H1 (cell line): ENCODE data around the gene PRICKLE2. TPM values are rescaled to one million over a fixed set of nuclear protein-coding genes. Genes with fewer than 3 reads are reported as not detected.

Experiments used
- CTCF ChIA-PET: fragments of 300-600 bp; sonication (Branson Sonifier 250); formaldehyde crosslinking; loops from one replicate; lab custom pipeline; 2021; ENCODE audit not compliant: partially characterized antibody; lab: Charles Lee
- POLR2A ChIA-PET: fragments of 300-600 bp; sonication (Branson Sonifier 250); formaldehyde crosslinking; loops from one replicate; lab custom pipeline; 2021; ENCODE audit warnings: inconsistent platforms; ENCODE audit not compliant: partially characterized antibody; lab: Charles Lee
- DNase-seq, 2 experiments: peaks; one replicate each; pipeline versions ENCODE4 v3.0.0 to v3.0.0-alpha.2; 2010 to 2022; ENCODE audit warnings: low spot score in 2 of 2, low read depth in 1 of 2, mixed read lengths in 1 of 2
- FAIRE-seq: peaks from 2 replicates; lab custom pipeline; 2011; peaks lifted over from hg19 to GRCh38; lab: Jason Lieb, UNC
- H2AFZ ChIP-seq: 2 replicates; pipeline ENCODE4 v1.8.1; 2012; ENCODE audit warnings: low read length, inconsistent platforms
- H2AK5ac ChIP-seq: 2 replicates; pipeline ENCODE4 v1.6.1; 2013; ENCODE audit warnings: low read depth, low read length
- H2BK120ac ChIP-seq: replicated peaks from 2 replicates; pipeline ENCODE3; 2013; ENCODE audit warnings: low read depth, low read length, inconsistent platforms
- H2BK12ac ChIP-seq: 2 replicates; pipeline ENCODE4 v1.6.1; 2013; ENCODE audit warnings: low read depth, low read length
- H2BK15ac ChIP-seq: 2 replicates; pipeline ENCODE4 v1.6.1; 2013; ENCODE audit warnings: low read length
- H2BK20ac ChIP-seq: 2 replicates; pipeline ENCODE4 v1.6.1; 2013; ENCODE audit warnings: low read length
- H2BK5ac ChIP-seq: 2 replicates; pipeline ENCODE4 v1.6.1; 2013; ENCODE audit warnings: low read depth, low read length
- H3K14ac ChIP-seq: 2 replicates; pipeline ENCODE4 v1.6.1; 2013; ENCODE audit warnings: inconsistent platforms; ENCODE audit not compliant: insufficient read length
- H3K18ac ChIP-seq: 2 replicates; pipeline ENCODE4 v1.6.1; 2013; ENCODE audit warnings: low read length; ENCODE audit errors: extremely low read depth
- H3K23ac ChIP-seq: 2 replicates; pipeline ENCODE4 v1.6.1; 2013; ENCODE audit warnings: inconsistent platforms; ENCODE audit not compliant: insufficient read length
- H3K23me2 ChIP-seq: 2 replicates; pipeline ENCODE4 v1.6.1; 2013; ENCODE audit warnings: low read depth, low read length
- H3K27ac ChIP-seq: 2 replicates; pipeline ENCODE4 v1.6.1; 2011; ENCODE audit warnings: low read depth, low read length, inconsistent platforms
- H3K27me3 ChIP-seq, 4 experiments: replicated peaks in 1 of 4; 1 replicate in 1 of 4; 2 replicates in 3 of 4; pipeline versions ENCODE4 v1.6.1 to v1.8.1; 2011 to 2013; ENCODE audit warnings: low read length in 3 of 4, mild to moderate bottlenecking in 3 of 4, inconsistent platforms in 2 of 4, mixed read lengths in 2 of 4, moderate library complexity in 1 of 4; ENCODE audit not compliant: control insufficient read depth in 3 of 4, insufficient read depth in 3 of 4; ENCODE audit errors: extremely low read depth in 1 of 4
- H3K36me3 ChIP-seq, 4 experiments: 2 replicates each; pipeline versions ENCODE4 v1.6.1 to v1.8.1; 2011 to 2013; ENCODE audit warnings: mild to moderate bottlenecking in 4 of 4, low read length in 3 of 4, moderate library complexity in 2 of 4, control low read depth in 1 of 4, inconsistent platforms in 1 of 4; ENCODE audit not compliant: insufficient read depth in 4 of 4, control insufficient read depth in 2 of 4
- H3K4ac ChIP-seq: replicated peaks from 2 replicates; pipeline ENCODE3; 2013; ENCODE audit warnings: low read length, low read depth, mixed read lengths, inconsistent platforms; ENCODE audit not compliant: insufficient read length
- H3K4me1 ChIP-seq, 4 experiments: replicated peaks in 1 of 4; 1 replicate in 1 of 4; 2 replicates in 3 of 4; pipeline versions ENCODE4 v1.6.1 to v1.8.1; 2011 to 2013; ENCODE audit warnings: low read length in 3 of 4, inconsistent platforms in 2 of 4, mixed read lengths in 1 of 4; ENCODE audit not compliant: insufficient read depth in 4 of 4, control insufficient read depth in 3 of 4
- H3K4me2 ChIP-seq, 2 experiments: 2 replicates each; pipeline versions ENCODE4 v1.6.1 to v1.8.1; 2011 to 2013; ENCODE audit warnings: low read depth in 2 of 2, low read length in 2 of 2, control low read depth in 1 of 2, inconsistent platforms in 1 of 2, mild to moderate bottlenecking in 1 of 2; ENCODE audit not compliant: insufficient read depth in 1 of 2
- H3K4me3 ChIP-seq, 4 experiments: fragments of 200-600, 300-600 bp in 1 of 4; sonication (generic), shearing (Covaris generic), sonication (Bioruptor Twin) in 1 of 4; 2 replicates each; pipeline versions ENCODE4 v1.5.1 to v1.8.1; 2011 to 2016; ENCODE audit warnings: low read length in 4 of 4, low read depth in 3 of 4, control low read depth in 2 of 4, inconsistent platforms in 2 of 4, mild to moderate bottlenecking in 2 of 4, mixed read lengths in 1 of 4, moderate library complexity in 1 of 4; ENCODE audit not compliant: insufficient read depth in 2 of 4; ENCODE audit errors: extremely low read depth in 1 of 4
- H3K56ac ChIP-seq: replicated peaks from 2 replicates; pipeline ENCODE3; 2013; ENCODE audit warnings: low read depth, mild to moderate bottlenecking, mixed read lengths, low read length, inconsistent platforms; ENCODE audit not compliant: insufficient read length
- H3K79me1 ChIP-seq: 2 replicates; pipeline ENCODE4 v1.6.1; 2013; ENCODE audit warnings: low read depth, low read length, control low read depth
- H3K79me2 ChIP-seq, 2 experiments: 2 replicates each; pipeline versions ENCODE4 v1.6.1 to v1.8.1; 2012 to 2013; ENCODE audit warnings: low read length in 2 of 2, mild to moderate bottlenecking in 2 of 2, inconsistent platforms in 1 of 2; ENCODE audit not compliant: insufficient read depth in 2 of 2, control insufficient read depth in 1 of 2
- H3K9ac ChIP-seq, 4 experiments: replicated peaks in 1 of 4; 1 replicate in 1 of 4; 2 replicates in 3 of 4; pipeline versions ENCODE4 v1.6.1 to v1.8.1; 2011 to 2013; ENCODE audit warnings: low read depth in 3 of 4, low read length in 3 of 4, control low read depth in 2 of 4, mild to moderate bottlenecking in 2 of 4, moderate library complexity in 2 of 4, inconsistent platforms in 1 of 4; ENCODE audit errors: extremely low read depth in 1 of 4
- H3K9me3 ChIP-seq, 2 experiments: 2 replicates each; pipeline versions ENCODE4 v1.6.1 to v1.8.1; 2012 to 2013; ENCODE audit warnings: mild to moderate bottlenecking in 2 of 2, moderate library complexity in 2 of 2, control low read depth in 1 of 2, inconsistent platforms in 1 of 2, low read depth in 1 of 2, low read length in 1 of 2, mixed read lengths in 1 of 2; ENCODE audit not compliant: insufficient read depth in 2 of 2
- H4K20me1 ChIP-seq, 2 experiments: replicated peaks in 1 of 2; 2 replicates each; pipeline versions ENCODE3 to v1.8.1; 2011 to 2013; ENCODE audit warnings: inconsistent platforms in 2 of 2, low read length in 2 of 2, mild to moderate bottlenecking in 1 of 2; ENCODE audit not compliant: insufficient read depth in 2 of 2, control insufficient read depth in 1 of 2
- H4K5ac ChIP-seq: 2 replicates; pipeline ENCODE4 v1.6.1; 2013; ENCODE audit warnings: low read length, low read depth, mixed read lengths, inconsistent platforms; ENCODE audit not compliant: insufficient read length
- H4K8ac ChIP-seq: 2 replicates; pipeline ENCODE4 v1.8.0; 2013; ENCODE audit warnings: mild to moderate bottlenecking, moderate library complexity, low read length, inconsistent platforms; ENCODE audit not compliant: insufficient read depth; ENCODE audit errors: extremely low read depth
- H4K91ac ChIP-seq: replicated peaks from 2 replicates; pipeline ENCODE3; 2013; ENCODE audit warnings: low read length, mixed read lengths, inconsistent platforms; ENCODE audit not compliant: insufficient read length
- CBX5 ChIP-seq: fragments of 300-800, 300-1000 bp; sonication (generic); IDR thresholded peaks from 2 replicates; pipeline ENCODE4 v1.7.1; 2016; ENCODE audit warnings: antibody characterized with exemption, low read length, low read depth
- CEBPB ChIP-seq: IDR thresholded peaks from 2 replicates; pipeline ENCODE4 v1.6.1; 2012; ENCODE audit warnings: low read depth, low read length
- CHD1 ChIP-seq: IDR thresholded peaks from 2 replicates; pipeline ENCODE4 v1.6.1; 2012; ENCODE audit warnings: low read depth, low read length, improper control_type of control experiment
- HDAC6 ChIP-seq: IDR thresholded peaks from one replicate; pipeline ENCODE4 v1.7.1; 2012; ENCODE audit warnings: low read depth, mild to moderate bottlenecking, inconsistent platforms, low read length, moderate library complexity
- JUND ChIP-seq: IDR thresholded peaks from 2 replicates; pipeline ENCODE4 v1.6.1; 2011; ENCODE audit warnings: mild to moderate bottlenecking, improper control_type of control experiment, low read length
- POU5F1 ChIP-seq: IDR thresholded peaks from 2 replicates; pipeline ENCODE4 v1.6.1; 2011; ENCODE audit warnings: low read depth, mild to moderate bottlenecking, low read length, moderate library complexity
- SIN3A ChIP-seq, 2 experiments: IDR thresholded peaks in 1 of 2; conservative IDR thresholded peaks in 1 of 2; 2 replicates each; pipeline ENCODE4 v1.6.1; 2011 to 2012; ENCODE audit warnings: low read length in 2 of 2, improper control_type of control experiment in 1 of 2, low read depth in 1 of 2, mild to moderate bottlenecking in 1 of 2
- WGBS, 2 experiments: shearing (Covaris generic) in 1 of 2; methylation state at CpG; one replicate each; pipeline versions ENCODE4 v1.1.6 to v1.1.7; 2013 to 2015; ENCODE audit warnings: low lambda C conversion rate in 2 of 2, mixed read lengths in 2 of 2, inconsistent platforms in 1 of 2, low coverage in 1 of 2, missing lambda C conversion rate in 1 of 2; ENCODE audit not compliant: insufficient replicate concordance in 2 of 2, insufficient coverage in 1 of 2, insufficient read length in 1 of 2; ENCODE audit errors: extremely low coverage in 1 of 2, missing lambda C conversion rate in 1 of 2; 5-methylcytosine and 5-hydroxymethylcytosine counted together
- polyA plus RNA-seq, 7 experiments: library from polyadenylated mRNA; depleted of rRNA in 3 of 7; stranded (reverse) in 5 of 7; unstranded in 2 of 7; fragments of >200 nt in 5 of 7; fragments of 200-250 nt in 2 of 7; gene quantifications; 1 replicate in 5 of 7; 2 replicates in 1 of 7; 4 replicates in 1 of 7; pipeline versions ENCODE4 v1.2.1 to v1.2.3, GENCODE V29; 2011 to 2013; ENCODE audit warnings: missing spikeins in 2 of 7, mixed read lengths in 2 of 7
- total RNA-seq: library from RNA; stranded (reverse); fragmentation: NEBNext Ultra II Directional; extraction: Animal tissue kit (Norgen Biotek cat#: 25700); gene quantifications from 2 replicates; pipeline ENCODE4 v1.2.1, GENCODE V29; 2021

PRICKLE2 gene
- total and polyA plus RNA-seq, 2 of the 8 experiments (the other 6 are each of a cell fraction or from before 2014, with no cell fraction given) = 2.9 to 8.0 TPM

DNA sequence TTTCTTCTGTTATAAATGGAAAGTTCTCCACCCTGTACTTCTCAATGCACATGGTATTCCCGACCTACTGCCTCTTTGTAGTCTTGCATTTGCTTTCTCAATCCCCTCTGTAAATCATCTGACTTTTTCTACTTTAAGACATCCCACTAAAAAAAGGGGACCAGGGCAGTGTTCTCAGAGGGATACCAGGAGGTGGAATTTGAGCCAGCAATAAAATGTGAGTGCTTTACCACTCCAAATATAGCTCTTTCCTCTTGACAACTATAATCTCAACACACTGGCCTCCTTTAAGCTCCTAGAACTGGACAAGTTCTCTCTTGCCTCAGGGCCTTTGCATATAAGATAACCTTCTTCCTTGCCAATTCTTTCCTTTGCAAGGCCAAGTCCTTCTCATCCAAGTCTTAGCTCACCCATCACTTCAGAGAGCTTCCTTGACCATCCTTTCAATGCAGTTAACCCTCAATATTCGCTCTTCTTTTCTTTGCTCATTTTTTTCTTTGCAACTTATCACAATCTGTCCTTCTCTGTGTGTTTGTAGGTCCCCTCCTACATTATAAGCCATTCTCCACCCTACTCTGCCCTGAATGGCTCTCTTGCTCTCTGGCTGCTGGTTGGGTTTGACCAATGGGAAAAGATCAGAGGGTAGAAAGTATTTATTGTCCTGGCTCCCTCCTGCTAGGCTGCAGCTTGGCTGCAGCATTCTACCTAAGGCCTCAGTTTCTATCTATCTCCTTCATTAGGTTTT lies 93.4 kb downstream of the PRICKLE2 start:
- no peak for DNase-seq
- POLR2A ChIA-PET = no interaction called here
- no peaks in the 10 kb centered on the region for H3K27me3 ChIP-seq
- H3K27ac ChIP-seq = no peak overlapping the region
- H3K9me3 ChIP-seq = no peaks in the 10 kb centered on the region
- H2AK5ac ChIP-seq = no peak overlapping the region
- H4K20me1 ChIP-seq = no peaks in the 10 kb centered on the region
- TF ChIP-seq JUND (no peak), CHD1 (no peak), POU5F1 (no peak), CEBPB (no peak), SIN3A (conservative IDR thresholded peaks at IDR 0.05 in 1 of 2, IDR thresholded peaks at IDR 0.05 in 1 of 2; ENCODE audit: low read depth in 1 of 2, low read length in 2 of 2) (no peak), HDAC6 (no peak), CBX5 (no peak)
- TF ChIP-seq, all 59 proteins: peak for 0
- whole genome bisulfite sequencing, 2 experiments = 77% methylated on average over 2 of the region's 2 CpGs; no CpG with 5 or more reads in 1 of the 2 experiments
- CTCF ChIA-PET = interaction anchor here (0.6 to 1.3 kb wide), 3 partner anchors 27 to 353 kb away, joined by 3 to 4 read pairs (median 4); no protein-coding TSS in a partner anchor
- Histone ChIP-seq H3K36me3 (no peaks in the 10 kb centered on the region), H3K79me2 (no peaks in the 10 kb centered on the region), H3K4me2 (no peak overlapping the region), H3K14ac (no peak overlapping the region), H2BK12ac (no peak overlapping the region), H2BK15ac (no peak overlapping the region), H3K9ac (no peak overlapping the region), H4K5ac (no peak overlapping the region), H4K8ac (no peak overlapping the region), H3K4me1 (peaks cover 0 to 3% (median under 1%) of the 10 kb centered on the region in 4 experiments; a peak in 2 of 7 replicates), H2BK120ac (no peak overlapping the region), H3K23ac (no peak overlapping the region), H2AFZ (no peak overlapping the region), H4K91ac (no peak overlapping the region), H2BK5ac (no peak overlapping the region), H3K18ac (no peak overlapping the region), H3K4ac (no peak overlapping the region), H2BK20ac (no peak overlapping the region), H3K79me1 (no peaks in the 10 kb centered on the region), H3K23me2 (no peaks in the 10 kb centered on the region), H3K4me3 (no peak overlapping the region), H3K56ac (no peak overlapping the region)
- no peak for FAIRE-seq
